HG03025 (cell line): Measurements from ENCODE around the gene OR52B4.
A peak's percentile ranks its signal among the peaks of the same experiment; 100 is the strongest.
"Not testable (repeated sequence)": the region's sequence is repeated elsewhere in the genome, so short reads cannot be mapped to it uniquely, and the experiment has no call there.

Experiments used
- ATAC-seq: cut with Tn5 transposase; IDR thresholded peaks from one replicate; pipeline ENCODE4 v1.9.1; 2021; ENCODE audit warnings: mild to moderate bottlenecking, moderate library complexity; ENCODE audit not compliant: unreplicated experiment, low FRiP score

OR52B4 gene

DNA sequence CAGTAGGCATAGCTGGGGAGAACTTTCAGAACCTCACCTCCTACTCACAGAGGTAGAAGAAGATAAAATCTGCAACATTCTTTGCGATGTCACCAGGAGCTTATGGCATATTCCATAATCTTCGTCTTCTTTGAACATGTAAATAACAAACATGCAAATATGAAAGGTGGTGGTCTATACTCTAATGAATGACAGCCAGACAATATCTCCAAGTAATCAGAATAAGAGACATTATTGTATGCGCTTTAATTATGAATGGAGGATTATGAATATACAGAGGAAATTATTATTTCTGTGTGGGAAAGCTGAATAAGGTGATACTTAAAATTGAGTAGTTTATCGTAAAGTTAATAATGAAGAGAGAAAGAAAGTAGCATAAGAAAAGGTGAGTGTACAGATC is at the start of gene OR52B4:
TSS of gene OR52B4 (minus strand) at position 101 of the 400 bp plus-strand sequence. CDS start at position 10, 91 bp downstream.
- no peak for ATAC-seq

DNA sequence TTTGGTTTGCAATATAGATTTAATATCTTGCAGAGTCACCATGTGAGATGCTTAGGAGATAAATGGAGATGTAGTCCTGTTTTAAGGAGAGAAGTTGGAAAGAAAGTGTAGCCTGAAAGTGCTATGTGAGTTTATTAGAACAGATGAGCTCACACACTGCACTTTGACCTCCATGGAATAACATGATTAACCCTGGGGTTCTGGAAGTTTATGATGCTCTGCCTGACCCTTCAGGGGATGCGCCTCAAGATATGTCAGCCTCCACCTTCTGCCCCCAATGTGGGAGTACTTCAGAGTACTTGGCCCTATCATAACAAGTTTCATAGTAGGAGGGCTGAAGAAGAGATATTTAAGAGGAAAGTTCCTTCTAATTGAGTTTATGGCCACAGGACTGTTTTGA is 48.6 kb upstream of the OR52B4 start:
- no peak for ATAC-seq

DNA sequence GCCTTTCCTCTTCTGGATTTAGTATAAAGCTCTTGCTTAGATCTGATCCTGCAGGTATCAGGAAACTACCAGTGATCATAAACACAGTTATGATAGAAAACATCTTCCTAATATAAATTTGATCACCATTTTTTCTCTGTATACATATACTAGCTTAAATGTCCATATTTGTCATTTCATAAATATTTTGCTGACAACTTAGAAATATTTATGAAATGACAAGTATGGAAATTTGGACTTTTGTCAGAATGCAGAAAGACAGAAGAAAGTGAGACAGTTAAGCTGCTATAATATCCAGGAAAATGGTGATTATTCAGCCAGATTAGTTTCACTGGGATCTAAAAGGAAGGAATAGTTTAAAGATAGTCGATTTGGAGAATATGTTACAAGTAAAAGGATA is 48.1 kb upstream of the OR52B4 start:
- ATAC-seq = no peak

DNA sequence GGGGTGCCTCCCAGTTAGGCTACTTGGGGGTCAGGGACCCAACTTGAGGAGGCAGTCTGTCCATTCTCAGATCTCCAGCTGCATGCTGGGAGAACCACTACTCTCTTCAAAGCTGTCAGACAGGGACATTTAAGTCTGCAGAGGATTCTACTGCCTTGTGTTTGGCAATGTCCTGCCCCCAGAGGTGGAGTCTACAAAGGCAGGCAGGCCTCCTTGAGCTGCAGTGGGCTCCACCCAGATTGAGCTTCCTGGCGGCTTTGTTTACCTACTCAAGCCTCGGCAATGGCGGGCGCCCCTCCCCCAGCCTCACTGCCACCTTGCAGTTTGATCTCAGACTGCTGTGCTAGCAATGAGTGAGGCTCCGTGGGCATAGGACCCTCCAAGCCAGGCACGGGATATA is 38.0 kb upstream of the OR52B4 start:
- not testable (repeated sequence) for ATAC-seq

DNA sequence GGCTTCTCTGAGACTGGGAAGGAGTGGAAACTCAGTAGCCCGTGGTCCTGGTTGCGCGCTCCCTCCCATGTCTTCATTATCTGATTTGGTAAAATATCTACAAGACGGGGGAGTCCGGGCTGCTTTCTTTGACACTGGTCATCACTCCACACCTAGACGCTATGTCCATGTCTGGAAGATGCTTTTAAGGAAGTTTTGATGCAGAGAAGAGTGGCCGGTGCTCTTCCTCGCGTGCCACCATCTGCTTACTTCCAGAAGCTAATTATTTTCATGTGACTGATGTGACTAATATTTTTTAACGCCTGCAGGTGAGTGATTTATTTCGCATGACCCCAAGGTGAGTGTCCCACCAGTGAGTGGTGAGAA is 25.7 kb upstream of the OR52B4 start:
- peak; percentile 13 for ATAC-seq

DNA sequence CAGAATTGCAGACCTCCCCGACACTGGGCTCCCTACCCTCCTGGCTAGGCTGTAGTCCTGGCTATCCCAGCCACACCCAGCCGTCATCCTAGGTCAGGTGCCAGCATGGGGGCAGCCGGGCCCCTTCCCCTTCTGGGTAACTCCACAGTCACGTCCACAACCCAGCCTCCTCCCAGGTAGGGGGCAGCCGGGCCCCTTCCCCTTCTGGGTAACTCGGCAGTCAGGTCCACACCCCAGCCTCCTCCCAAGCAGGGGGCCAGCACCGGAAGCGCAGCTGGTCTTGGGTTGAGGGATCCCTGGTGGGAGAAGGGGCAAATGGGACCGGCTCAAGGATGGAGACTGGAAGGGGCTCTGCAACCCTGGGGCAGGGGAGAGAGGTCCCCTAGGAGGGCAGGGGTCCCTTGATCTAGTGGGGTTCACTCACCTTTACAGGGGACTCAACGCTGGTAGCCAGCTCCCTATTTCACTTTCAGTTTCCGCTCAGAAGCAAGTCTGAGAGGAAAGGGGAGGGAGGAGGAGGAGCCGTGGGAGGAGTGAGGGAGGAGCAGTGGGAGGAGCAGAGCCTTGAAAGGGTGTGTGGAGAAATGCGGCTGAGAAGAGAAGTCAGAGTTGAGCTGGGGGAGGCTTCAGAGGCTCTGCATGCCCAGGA is 25.1 kb upstream of the OR52B4 start, which contains the start of gene TRIM21:
TSS of gene TRIM21 (minus strand) at position 494 of the 649 bp plus-strand sequence. CDS start 3,293 bp downstream, outside the sequence.
- ATAC-seq = peak; percentile 100

DNA sequence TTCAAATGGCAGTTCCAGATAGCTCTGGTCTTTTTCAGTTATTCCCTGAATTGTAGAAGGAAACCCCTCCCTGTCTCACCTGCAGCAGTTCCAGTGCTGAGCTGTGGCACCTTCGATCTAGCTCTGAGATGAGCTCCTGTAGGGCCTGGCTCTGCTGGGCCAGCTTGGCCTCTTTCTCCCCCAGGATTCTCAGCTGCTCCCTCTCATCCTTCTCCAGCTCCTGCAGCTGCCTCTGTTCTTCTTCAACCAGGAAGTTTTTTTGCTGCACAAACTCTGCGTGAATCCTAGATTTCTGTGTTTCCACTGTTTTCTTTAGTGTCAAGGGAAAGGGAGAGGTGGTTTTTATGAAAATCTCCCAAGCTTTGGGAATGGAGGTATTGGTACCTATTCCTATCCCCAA is 20.0 kb upstream of the OR52B4 start:
- no peak for ATAC-seq

DNA sequence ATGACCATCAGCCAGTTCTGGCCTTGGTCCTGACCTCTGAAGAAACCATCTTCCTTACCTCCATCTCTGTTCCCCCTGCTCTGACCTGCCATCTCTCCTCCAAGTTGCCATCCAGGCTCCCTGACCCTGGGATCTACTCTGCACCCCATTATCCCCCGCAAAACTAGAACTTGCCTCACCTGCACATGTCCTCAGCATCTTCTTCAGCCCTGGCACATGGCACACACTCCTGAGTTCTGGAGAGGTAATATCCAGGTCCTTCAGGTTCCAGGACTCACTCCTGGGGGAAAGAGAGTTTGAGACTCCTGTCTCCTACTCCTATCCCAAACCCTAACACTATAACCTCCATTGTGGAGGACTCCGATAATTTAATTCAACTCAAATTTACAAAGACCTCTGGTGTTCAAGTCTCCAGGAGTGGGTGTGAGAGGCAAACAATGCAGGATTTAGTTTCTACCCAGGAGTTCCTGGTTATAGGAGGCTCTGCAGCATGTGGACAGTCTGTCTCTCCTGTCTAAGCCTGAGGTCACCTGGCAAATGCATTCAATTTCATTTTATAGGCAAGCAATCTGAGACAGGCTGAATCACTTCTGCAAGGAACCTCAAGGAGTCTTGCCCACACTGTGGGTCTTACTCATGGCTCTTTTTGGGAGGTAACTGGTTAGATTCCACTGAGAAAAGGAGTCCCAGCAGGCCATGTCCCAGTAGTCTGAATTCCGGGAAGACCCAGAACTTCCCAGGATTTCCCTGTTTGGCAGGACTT is 18.0 kb upstream of the OR52B4 start:
- ATAC-seq = no peak

DNA sequence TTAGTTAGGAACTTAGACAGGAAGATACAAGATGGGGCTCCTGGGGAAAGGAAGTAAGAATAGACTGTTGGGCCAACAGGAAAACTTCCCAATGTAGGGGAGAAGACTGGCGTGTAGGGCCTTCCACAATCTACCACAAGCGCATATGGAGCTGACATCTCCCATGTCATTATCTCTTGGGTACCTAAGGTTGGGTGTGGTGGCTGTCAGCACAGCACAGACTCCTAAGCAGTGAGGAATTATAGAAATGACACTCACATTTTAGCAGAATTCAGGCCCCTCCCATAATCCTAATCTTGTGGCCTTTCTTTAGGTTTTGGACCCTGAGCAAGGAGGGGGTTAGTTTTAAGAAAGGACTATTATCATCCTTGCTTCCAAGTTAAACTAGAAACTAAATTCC is 13.7 kb upstream of the OR52B4 start:
- ATAC-seq = no peak

DNA sequence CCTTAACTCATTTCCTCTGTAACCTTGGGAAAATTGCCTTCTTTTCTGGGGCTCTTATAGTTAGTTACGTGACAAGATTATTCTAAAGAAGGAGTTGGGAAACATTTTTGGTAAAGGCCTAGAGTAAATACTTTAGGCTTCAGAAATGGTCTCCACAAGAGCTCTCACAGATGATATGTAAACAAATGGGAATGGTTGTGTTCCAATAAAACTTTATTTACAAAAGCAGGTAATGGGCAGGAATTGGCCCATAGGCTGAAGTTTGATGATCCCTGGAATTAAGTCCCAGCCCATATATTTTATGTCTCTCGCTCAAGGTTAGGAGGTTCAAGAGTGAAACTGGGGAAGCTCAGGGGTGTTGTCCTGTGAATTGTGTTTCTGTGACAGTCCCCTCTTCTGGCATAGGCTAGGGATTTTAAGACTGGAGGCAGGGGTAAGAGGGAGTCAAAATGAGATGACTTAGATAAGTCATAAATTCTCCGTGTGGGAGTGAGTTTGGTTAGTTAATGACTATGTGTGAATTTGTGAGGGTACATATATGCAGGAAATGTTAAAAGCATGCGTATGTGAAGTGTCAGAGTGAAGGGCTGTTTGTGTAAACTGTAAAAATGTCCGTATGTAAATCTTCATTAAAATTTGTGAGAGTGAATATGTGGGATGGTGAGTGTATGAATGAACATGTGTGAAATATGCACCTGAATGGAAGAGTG is 7.4 kb upstream of the OR52B4 start:
- ATAC-seq = no peak

DNA sequence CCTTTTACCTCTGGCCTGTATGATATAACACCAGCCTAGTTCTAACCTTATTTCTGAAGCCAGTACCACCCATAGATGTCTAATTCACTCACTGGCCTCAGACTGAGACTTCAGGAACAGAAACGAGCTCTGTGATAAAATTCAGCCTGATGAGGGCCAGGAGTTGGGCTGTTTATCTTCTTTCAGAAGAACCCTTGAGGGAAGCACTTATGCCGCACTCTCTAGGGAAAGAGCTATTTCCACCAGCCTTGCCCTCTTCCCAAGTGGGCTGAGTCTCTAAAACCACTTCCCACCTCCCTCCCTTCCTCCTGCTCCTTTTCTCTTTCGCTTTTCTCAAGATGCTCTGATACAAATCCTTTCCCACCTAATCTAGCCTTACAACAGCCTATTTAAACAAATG is 2.0 kb upstream of the OR52B4 start:
- no peak for ATAC-seq

DNA sequence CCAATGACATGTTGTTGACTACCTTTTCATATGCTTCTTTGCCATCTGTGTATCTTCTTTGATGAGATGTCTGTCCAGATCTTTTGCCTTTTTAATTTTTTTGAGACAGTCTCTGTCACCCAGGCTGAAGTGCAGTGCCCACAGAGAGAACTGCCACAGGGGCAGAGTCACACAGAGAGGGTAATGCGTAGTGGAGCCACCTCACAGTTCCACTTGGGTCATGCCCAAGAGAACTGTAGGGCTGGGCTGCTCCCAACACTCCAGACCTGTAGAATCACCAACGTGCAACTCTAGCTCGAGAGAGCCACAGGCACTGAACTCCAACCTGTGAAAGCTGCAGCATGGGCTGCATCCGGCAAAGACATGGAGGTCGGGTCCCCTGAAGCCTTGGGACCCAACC is 20.0 kb downstream of the OR52B4 start:
- not testable (repeated sequence) for ATAC-seq

DNA sequence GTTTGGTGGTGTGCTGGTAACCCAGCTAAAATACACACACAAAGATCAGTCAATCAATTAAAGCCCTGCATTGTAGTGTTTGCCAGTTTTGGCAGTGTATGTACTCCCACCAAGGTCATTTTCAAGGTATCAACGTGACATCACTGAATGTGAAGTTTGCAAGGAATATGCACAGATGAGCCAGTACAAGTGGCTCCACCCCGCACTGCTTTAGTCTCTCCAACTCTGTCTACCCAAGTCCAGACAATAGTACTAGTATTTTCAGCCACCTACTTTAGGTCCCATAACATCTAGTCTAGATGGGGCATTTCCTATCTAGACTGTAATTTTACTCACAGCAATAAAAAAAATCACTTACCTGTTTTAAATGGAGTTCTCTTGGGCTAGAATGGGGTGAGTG is 22.8 kb downstream of the OR52B4 start:
- ATAC-seq = not testable (repeated sequence)

DNA sequence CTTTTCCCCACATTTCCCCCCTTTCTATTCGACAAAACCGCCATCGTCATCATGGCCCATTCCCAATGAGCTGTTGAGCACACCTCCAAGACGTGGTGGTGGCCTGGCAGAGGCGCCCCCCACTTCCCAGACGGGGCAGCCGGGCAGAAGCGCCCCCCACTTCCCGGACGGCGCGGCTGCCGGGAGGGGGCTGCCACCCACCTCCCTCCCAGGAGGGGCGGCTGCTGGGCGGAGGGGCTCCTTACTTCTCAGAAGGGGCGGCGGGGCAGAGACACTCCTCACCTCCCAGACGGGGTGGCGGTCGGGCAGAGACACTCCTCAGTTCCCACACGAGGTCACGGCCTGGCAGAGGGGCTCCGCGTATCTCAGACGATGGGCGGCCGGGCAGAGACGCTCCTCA is 33.8 kb downstream of the OR52B4 start:
- not testable (repeated sequence) for ATAC-seq
